ENCODE measurements around the gene TMEM92. TPM values are rescaled to one million over a fixed set of nuclear protein-coding genes. Genes with fewer than 3 reads are reported as not detected.
"Not testable (repeated sequence)": the region's sequence is repeated elsewhere in the genome, so short reads cannot be mapped to it uniquely, and the experiment has no call there.

The TMEM92 gene
- polyA plus RNA-seq, 1 donor from 2014 or later, result not detected

DNA sequence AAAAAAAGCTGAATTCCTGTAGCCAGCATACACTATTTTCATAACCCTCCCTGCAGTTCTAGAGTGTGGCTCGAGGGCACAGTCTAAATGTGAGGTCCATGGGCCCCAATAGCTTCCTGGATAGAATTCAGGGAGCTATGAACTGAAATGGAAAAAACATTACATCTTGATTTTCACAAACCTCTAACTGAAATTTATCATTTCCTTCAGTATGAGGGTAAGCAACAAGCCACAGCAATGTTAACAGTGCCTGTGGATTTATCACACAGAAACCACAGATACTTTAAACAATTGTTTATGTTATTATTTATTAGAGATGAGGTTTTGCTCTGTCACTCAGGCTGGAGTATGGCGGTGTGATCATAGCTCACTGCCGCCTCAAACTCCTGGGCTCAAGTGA is 18.2 kb downstream of the TMEM92 start:
- H3K27me3 Mint-ChIP-seq, result peaks cover 6% of the 10 kb centered on the region

DNA sequence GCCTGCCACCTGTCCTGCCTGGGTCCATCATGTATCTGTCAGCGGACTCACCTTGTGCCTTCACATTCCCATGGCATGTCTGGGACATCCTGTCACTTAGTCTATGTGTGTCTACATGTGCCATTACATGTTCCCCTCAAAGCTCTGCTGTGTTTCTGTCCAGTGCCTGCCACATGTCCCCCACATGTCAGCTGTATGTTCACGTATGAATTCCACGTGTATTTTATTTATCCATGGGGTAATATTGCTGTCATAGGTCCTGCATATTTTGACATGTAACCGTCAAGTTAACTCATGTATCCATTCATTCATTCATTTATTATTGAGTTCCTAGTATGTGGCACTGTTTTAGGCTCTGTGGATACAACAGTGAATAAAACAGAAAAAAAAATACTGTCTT is 20.8 kb downstream of the TMEM92 start:
- no peaks in the 10 kb centered on the region for H3K36me3 Mint-ChIP-seq
- no peaks in the 10 kb centered on the region for H3K9me3 Mint-ChIP-seq
- peaks cover 6% of the 10 kb centered on the region for H3K27me3 Mint-ChIP-seq
- no peak overlapping the region for H3K27ac Mint-ChIP-seq
- H3K4me1 Mint-ChIP-seq, result peaks cover 0 to 3% (median 0%) of the 10 kb centered on the region in 3 donors
- H3K4me3 Mint-ChIP-seq, result no peak overlapping the region

More for the DNA sequence above, 18.2 kb downstream of the TMEM92 start:
- Mint-ChIP-seq H3K9me3 (no peaks in the 10 kb centered on the region), H3K36me3 (no peaks in the 10 kb centered on the region), H3K4me1 (peaks cover 0 to 3% (median 0%) of the 10 kb centered on the region in 3 donors), H3K27ac (no peak overlapping the region), H3K4me3 (no peak overlapping the region)

GRCh38 chr17:50297407-50297865 is 23.2 kb downstream of the TMEM92 start:
- Mint-ChIP-seq H3K27ac (no peak overlapping the region), H3K4me3 (no peak overlapping the region), H3K27me3 (no peaks in the 10 kb centered on the region), H3K36me3 (no peaks in the 10 kb centered on the region), H3K9me3 (no peaks in the 10 kb centered on the region), H3K4me1 (no peaks in the 10 kb centered on the region)

DNA sequence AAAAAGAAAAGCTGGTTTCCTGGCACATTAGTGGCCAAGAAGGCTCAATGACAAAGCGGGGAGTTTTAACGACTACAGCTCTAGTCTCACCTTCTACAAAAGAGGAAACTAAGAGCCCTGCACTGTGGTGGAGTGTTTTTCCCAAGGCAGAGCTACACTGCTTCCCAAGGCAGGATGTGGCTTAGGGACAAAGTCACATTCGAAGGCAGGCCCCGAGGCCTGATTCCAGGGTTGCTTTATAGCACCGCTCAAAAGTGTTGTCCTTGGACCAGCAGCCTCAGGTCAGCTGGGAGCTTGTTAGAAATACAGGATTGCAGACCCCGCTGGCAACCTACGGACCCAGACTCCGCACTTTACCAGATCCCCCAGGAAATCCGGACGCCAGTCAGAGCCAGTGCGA is 23.8 kb downstream of the TMEM92 start:
- no peaks in the 10 kb centered on the region for H3K4me1 Mint-ChIP-seq
- H3K27ac Mint-ChIP-seq, result no peak overlapping the region
- no peaks in the 10 kb centered on the region for H3K27me3 Mint-ChIP-seq
- no peaks in the 10 kb centered on the region for H3K36me3 Mint-ChIP-seq
- H3K4me3 Mint-ChIP-seq, result no peak overlapping the region
- no peaks in the 10 kb centered on the region for H3K9me3 Mint-ChIP-seq

GRCh38 chr17:50299776-50300175 is 25.5 kb downstream of the TMEM92 start:
- Mint-ChIP-seq H3K4me1 (no peaks in the 10 kb centered on the region), H3K27ac (no peak overlapping the region), H3K9me3 (no peaks in the 10 kb centered on the region)

GRCh38 chr17:50300824-50301223 is 26.6 kb downstream of the TMEM92 start:
- H3K9me3 Mint-ChIP-seq, H3K27ac Mint-ChIP-seq, H3K4me1 Mint-ChIP-seq, H3K36me3 Mint-ChIP-seq, H3K4me3 Mint-ChIP-seq, H3K27me3 Mint-ChIP-seq: not testable (repeated sequence)

More at GRCh38 chr17:50299776-50300175, 25.5 kb downstream of the TMEM92 start:
- Mint-ChIP-seq H3K36me3 (no peaks in the 10 kb centered on the region), H3K27me3 (no peaks in the 10 kb centered on the region), H3K4me3 (no peak overlapping the region)

GRCh38 chr17:50301891-50302584 is 27.8 kb downstream of the TMEM92 start:
- Mint-ChIP-seq H3K36me3 (no peaks in the 10 kb centered on the region), H3K27ac (no peak overlapping the region), H3K9me3 (no peaks in the 10 kb centered on the region), H3K4me1 (no peaks in the 10 kb centered on the region), H3K27me3 (peaks cover 2% of the 10 kb centered on the region), H3K4me3 (no peak overlapping the region)

- Mint-ChIP-seq H3K27ac (no peak overlapping the region), H3K27me3 (peaks cover 2% of the 10 kb centered on the region)
These were observed 28.8 kb downstream of the TMEM92 start for GRCh38 chr17:50303051-50303450.

DNA sequence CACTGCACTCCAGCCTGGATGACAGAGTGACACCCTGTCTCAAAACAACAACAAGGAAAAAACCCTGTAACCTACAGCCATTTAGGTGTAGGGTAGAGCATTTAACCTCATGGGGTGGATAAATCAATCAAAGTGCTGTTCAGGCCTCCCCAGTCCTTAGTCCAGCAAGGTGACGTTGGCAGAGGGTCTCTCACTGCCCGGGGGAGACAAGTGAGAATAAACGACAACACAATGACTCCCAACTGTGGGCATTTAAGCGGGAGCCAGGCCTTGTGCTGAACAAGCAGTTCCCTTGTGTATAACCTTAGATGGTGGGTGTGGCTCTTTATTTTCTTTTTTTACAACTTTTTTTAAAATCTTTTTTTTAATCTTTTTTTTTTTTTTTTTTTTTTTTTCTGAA is 29.3 kb downstream of the TMEM92 start:
- Mint-ChIP-seq H3K4me3 (no peak overlapping the region), H3K27ac (no peak overlapping the region), H3K36me3 (no peaks in the 10 kb centered on the region), H3K27me3 (peaks cover 2% of the 10 kb centered on the region), H3K4me1 (no peaks in the 10 kb centered on the region), H3K9me3 (no peaks in the 10 kb centered on the region)

More at GRCh38 chr17:50303051-50303450, 28.8 kb downstream of the TMEM92 start:
- no peaks in the 10 kb centered on the region for H3K4me1 Mint-ChIP-seq
- no peak overlapping the region for H3K4me3 Mint-ChIP-seq
- no peaks in the 10 kb centered on the region for H3K9me3 Mint-ChIP-seq
- no peaks in the 10 kb centered on the region for H3K36me3 Mint-ChIP-seq

DNA sequence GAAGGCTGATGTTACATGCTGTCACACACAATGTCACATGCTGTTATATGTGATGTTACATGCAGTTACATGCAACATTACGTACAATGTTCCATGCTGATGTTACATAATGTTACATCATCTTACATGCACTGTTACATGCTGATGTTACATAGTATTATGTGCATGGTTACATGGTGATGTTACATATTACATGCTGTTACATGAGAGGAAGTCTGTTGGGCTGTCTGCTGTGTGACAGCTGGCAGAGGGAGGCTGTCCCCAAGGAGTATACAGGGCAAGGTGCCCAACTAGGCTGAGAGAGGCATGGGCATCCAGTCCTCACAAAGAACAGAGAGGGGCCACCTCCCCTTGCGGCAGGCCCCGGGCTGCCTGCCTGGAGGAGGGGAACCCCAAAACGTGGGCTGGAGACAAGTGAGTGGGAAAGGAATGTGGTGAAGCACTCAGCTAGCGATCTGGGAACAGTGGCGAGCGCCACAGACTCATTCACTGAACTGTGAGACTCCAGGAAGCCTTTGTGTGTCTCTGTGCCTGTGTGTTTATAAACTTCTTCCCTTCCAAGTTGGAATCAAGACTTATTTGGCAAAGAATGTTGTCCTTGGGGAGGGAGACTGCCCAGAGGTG is 30.6 kb downstream of the TMEM92 start:
- Mint-ChIP-seq H3K27me3 (peaks cover 2% of the 10 kb centered on the region), H3K4me3 (no peak overlapping the region), H3K36me3 (no peaks in the 10 kb centered on the region), H3K4me1 (no peaks in the 10 kb centered on the region), H3K27ac (no peak overlapping the region), H3K9me3 (no peaks in the 10 kb centered on the region)

- H3K27me3 Mint-ChIP-seq, result peaks cover 11% of the 10 kb centered on the region
- H3K4me3 Mint-ChIP-seq, result no peak overlapping the region
- H3K27ac Mint-ChIP-seq, result no peak overlapping the region
- no peaks in the 10 kb centered on the region for H3K9me3 Mint-ChIP-seq
- H3K4me1 Mint-ChIP-seq, result peaks cover 0 to 2% (median 2%) of the 10 kb centered on the region in 3 donors
- H3K36me3 Mint-ChIP-seq, result no peaks in the 10 kb centered on the region
These were observed 33.4 kb downstream of the TMEM92 start for GRCh38 chr17:50307654-50308053.

DNA sequence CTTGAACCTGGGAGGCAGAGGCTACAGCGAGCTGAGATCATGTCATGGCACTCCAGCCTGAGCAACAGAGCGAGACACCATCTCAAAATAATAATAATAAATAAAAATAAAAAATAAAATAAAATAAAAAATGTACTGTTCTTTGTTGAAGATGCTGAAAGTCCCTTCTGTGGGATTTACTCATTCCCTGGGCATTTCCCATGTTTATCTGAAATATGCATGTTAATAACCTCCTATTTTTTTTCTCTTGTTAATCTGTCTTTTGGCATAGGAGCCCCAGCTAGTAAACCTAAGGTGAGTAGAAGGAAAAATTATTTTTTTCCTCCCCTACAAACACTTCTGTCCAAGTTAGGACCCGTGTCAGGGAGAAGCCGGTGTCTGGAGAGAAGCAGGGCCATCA is 34.4 kb downstream of the TMEM92 start:
- Mint-ChIP-seq H3K36me3 (no peaks in the 10 kb centered on the region), H3K9me3 (no peaks in the 10 kb centered on the region), H3K27ac (no peak overlapping the region), H3K27me3 (peaks cover 13% of the 10 kb centered on the region), H3K4me1 (peaks cover 0 to 2% (median 2%) of the 10 kb centered on the region in 3 donors), H3K4me3 (no peak overlapping the region)

DNA sequence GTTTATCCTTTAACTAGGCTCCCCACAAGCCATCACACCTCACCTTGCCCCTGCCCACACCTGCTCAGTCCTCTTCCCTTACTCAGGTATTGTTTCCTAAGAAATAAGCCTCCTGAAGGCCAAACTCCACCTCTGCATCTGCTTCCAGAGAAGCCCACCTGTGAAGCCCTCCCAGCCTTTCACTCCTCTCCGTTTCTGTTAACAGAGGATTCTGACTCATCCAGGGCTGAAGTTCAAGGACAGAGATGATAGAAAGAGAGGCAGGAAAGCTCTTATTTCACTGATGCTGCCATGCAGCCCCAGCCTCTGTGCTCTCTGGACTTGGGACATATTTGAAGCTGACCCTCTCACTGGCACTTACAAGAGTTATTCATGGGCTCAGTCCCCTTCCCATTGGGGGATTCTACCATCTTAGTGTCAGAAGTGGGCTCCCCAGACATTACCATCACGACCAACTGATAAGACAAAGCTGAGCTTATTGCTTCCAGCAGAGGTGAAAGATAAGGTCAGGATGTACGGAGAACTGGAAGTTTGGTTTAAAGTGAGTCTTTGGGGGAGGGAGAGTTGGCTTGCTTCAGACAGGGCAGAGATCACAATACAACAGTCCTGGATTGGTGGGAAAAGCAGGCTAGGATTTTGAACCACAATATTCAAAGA is 36.3 kb downstream of the TMEM92 start:
- peaks cover 14% of the 10 kb centered on the region for H3K27me3 Mint-ChIP-seq
- H3K36me3 Mint-ChIP-seq, result no peaks in the 10 kb centered on the region
- H3K27ac Mint-ChIP-seq, result no peak overlapping the region
- H3K4me3 Mint-ChIP-seq, result no peak overlapping the region
- H3K4me1 Mint-ChIP-seq, result peaks cover 0 to 2% (median 2%) of the 10 kb centered on the region in 3 donors
- no peaks in the 10 kb centered on the region for H3K9me3 Mint-ChIP-seq

- Mint-ChIP-seq H3K36me3 (no peaks in the 10 kb centered on the region), H3K27me3 (peaks cover 14% of the 10 kb centered on the region), H3K9me3 (no peaks in the 10 kb centered on the region), H3K27ac (no peak overlapping the region), H3K4me1 (peaks cover 0 to 2% (median 2%) of the 10 kb centered on the region in 3 donors), H3K4me3 (no peak overlapping the region)
These were observed 36.8 kb downstream of the TMEM92 start for GRCh38 chr17:50311112-50311460.

DNA sequence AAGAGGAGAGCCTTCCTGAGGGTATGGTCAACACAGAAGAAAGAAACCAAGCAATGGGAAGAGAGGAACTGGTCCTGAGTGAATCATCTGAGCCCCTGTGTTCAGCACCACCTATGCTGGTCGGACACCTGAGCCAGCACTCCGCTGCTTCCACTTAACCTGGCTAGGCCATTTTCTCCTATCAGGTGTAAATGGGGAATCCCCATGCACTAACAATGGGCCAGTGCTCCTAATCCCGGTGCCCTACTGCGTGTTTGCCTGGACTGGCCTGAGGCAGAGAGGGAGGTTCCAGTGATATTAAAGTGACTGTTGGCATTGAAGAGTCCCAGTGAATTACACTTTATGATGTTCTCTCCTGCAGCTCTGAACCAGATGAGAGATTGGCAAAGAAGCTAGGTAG is 37.2 kb downstream of the TMEM92 start:
- Mint-ChIP-seq H3K36me3 (no peaks in the 10 kb centered on the region), H3K9me3 (no peaks in the 10 kb centered on the region), H3K4me3 (no peak overlapping the region), H3K4me1 (peaks cover 0 to 2% (median 2%) of the 10 kb centered on the region in 3 donors), H3K27me3 (peaks cover 14% of the 10 kb centered on the region), H3K27ac (no peak overlapping the region)

Data from IgD-negative memory B cell (primary cell).